HG02642 (cell line): ENCODE data around the gene GALNT17.

Source experiments
- ATAC-seq: cut with Tn5 transposase; IDR thresholded peaks from one replicate; pipeline ENCODE4 v1.9.1; 2021; ENCODE audit warnings: mild to moderate bottlenecking; ENCODE audit not compliant: unreplicated experiment, poor library complexity

The GALNT17 gene

GRCh38 chr7:71430246-71430645 is 298.3 kb downstream of the GALNT17 start:
- ATAC-seq: no peak

GRCh38 chr7:71439321-71439720 is 307.4 kb downstream of the GALNT17 start:
- no peak for ATAC-seq

- ATAC-seq: no peak
Measured at GRCh38 chr7:71442492-71443190, 310.7 kb downstream of the GALNT17 start.

GRCh38 chr7:71443191-71443530 is 311.2 kb downstream of the GALNT17 start:
- ATAC-seq: no peak

GRCh38 chr7:71444130-71444529 is 312.2 kb downstream of the GALNT17 start:
- no peak for ATAC-seq

- ATAC-seq: no peak
Measured at GRCh38 chr7:71453630-71454029, 321.7 kb downstream of the GALNT17 start.

- no peak for ATAC-seq
Measured at GRCh38 chr7:71454981-71455380, 323.0 kb downstream of the GALNT17 start.

GRCh38 chr7:71457021-71457420 is 325.1 kb downstream of the GALNT17 start:
- ATAC-seq: no peak

- ATAC-seq: no peak
Measured at GRCh38 chr7:71457846-71458590, 326.1 kb downstream of the GALNT17 start.

GRCh38 chr7:71459132-71459531 is 327.2 kb downstream of the GALNT17 start:
- no peak for ATAC-seq

- no peak for ATAC-seq
Measured at GRCh38 chr7:71461572-71461971, 329.6 kb downstream of the GALNT17 start.

- no peak for ATAC-seq
Measured at GRCh38 chr7:71465741-71466189, 333.8 kb downstream of the GALNT17 start.

GRCh38 chr7:71466448-71467145 is 334.7 kb downstream of the GALNT17 start:
- ATAC-seq: no peak

GRCh38 chr7:71470326-71470725 is 338.4 kb downstream of the GALNT17 start:
- no peak for ATAC-seq

- no peak for ATAC-seq
Measured at GRCh38 chr7:71470830-71471229, 338.9 kb downstream of the GALNT17 start.

- no peak for ATAC-seq
Measured at GRCh38 chr7:71472962-71473361, 341.0 kb downstream of the GALNT17 start.

- no peak for ATAC-seq
Measured at GRCh38 chr7:71473366-71473967, 341.5 kb downstream of the GALNT17 start.

- ATAC-seq: no peak
Measured at GRCh38 chr7:71477441-71477840, 345.5 kb downstream of the GALNT17 start.

- no peak for ATAC-seq
Measured at GRCh38 chr7:71479231-71479630, 347.3 kb downstream of the GALNT17 start.

- no peak for ATAC-seq
Measured at GRCh38 chr7:71480791-71481190, 348.8 kb downstream of the GALNT17 start.

- ATAC-seq: no peak
Measured at GRCh38 chr7:71482284-71482683, 350.3 kb downstream of the GALNT17 start.
